SU-DHL-6 (cell line): ENCODE results near the gene RPS14.

ENCODE experiments used
- H2AFZ ChIP-seq: fragments of 200-600 bp; sonication (generic); 2 replicates; pipeline ENCODE4 v1.6.1; 2014; ENCODE audit warnings: low read depth, mild to moderate bottlenecking, moderate library complexity, mixed read lengths, antibody characterized with exemption, low read length; ENCODE audit not compliant: severe bottlenecking
- H3F3A ChIP-seq: fragments of 200-600 bp; shearing (Covaris generic); 2 replicates; pipeline ENCODE4 v1.6.0; 2016; ENCODE audit warnings: antibody characterized with exemption, mild to moderate bottlenecking; ENCODE audit not compliant: insufficient read depth
- H3K27ac ChIP-seq: fragments of 200-600 bp; sonication (generic); 2 replicates; pipeline ENCODE4 v1.5.1; 2016; ENCODE audit warnings: low read depth, mild to moderate bottlenecking, low read length, moderate library complexity, mixed read lengths
- H3K27me3 ChIP-seq: fragments of 200-600 bp; sonication (generic), shearing (Covaris generic); 2 replicates; pipeline ENCODE4 v1.6.0; 2014; ENCODE audit warnings: mild to moderate bottlenecking, low read length
- H3K36me3 ChIP-seq: fragments of 200-600 bp; sonication (generic); 2 replicates; pipeline ENCODE4 v1.6.1; 2014; ENCODE audit warnings: mild to moderate bottlenecking, low read length, mixed read lengths
- H3K4me2 ChIP-seq: fragments of 300-600, 200-600 bp; shearing (Covaris generic), sonication (generic); 2 replicates; pipeline ENCODE4 v1.6.0; 2014; ENCODE audit warnings: low read length, low read depth, mild to moderate bottlenecking; ENCODE audit not compliant: poor library complexity, severe bottlenecking
- H3K4me3 ChIP-seq: fragments of 200-600 bp; sonication (generic); 2 replicates; pipeline ENCODE4 v1.5.1; 2014; ENCODE audit warnings: antibody characterized with exemption, low read length, mild to moderate bottlenecking, mixed read lengths; ENCODE audit not compliant: insufficient read depth, poor library complexity, severe bottlenecking
- H3K79me2 ChIP-seq: fragments of 200-600 bp; sonication (generic); 2 replicates; pipeline ENCODE4 v1.6.1; 2014; ENCODE audit warnings: mild to moderate bottlenecking, low read length, moderate library complexity; ENCODE audit not compliant: insufficient read depth
- H3K9ac ChIP-seq: fragments of 200-600 bp; sonication (generic); 2 replicates; pipeline ENCODE4 v1.7.0; 2014; ENCODE audit warnings: mild to moderate bottlenecking, low read length
- H3K9me2 ChIP-seq: fragments of 200-600 bp; sonication (generic); replicated peaks from 2 replicates; pipeline ENCODE4 v1.6.1; 2014; ENCODE audit warnings: low read length; ENCODE audit not compliant: insufficient read depth
- H3K9me3 ChIP-seq: fragments of 200-600 bp; sonication (generic); 2 replicates; pipeline ENCODE4 v1.6.1; 2014; ENCODE audit warnings: low read length, mixed read lengths; ENCODE audit not compliant: insufficient read depth
- H4K20me1 ChIP-seq: fragments of 200-600 bp; sonication (generic); 2 replicates; pipeline ENCODE4 v1.6.1; 2014; ENCODE audit warnings: low read depth, mild to moderate bottlenecking, antibody characterized with exemption, low read length, moderate library complexity, mixed read lengths
- EZH2phosphoT487 ChIP-seq: fragments of 200-600 bp; sonication (generic), shearing (Covaris generic); conservative IDR thresholded peaks from 2 replicates; pipeline ENCODE4 v1.6.1; 2018; ENCODE audit warnings: mild to moderate bottlenecking, antibody characterized with exemption, low read length, moderate library complexity, mixed read lengths
- TF ChIP-seq, protein P1 (sequence below): fragments of 200-600 bp; sonication (generic); IDR thresholded peaks from one replicate; pipeline ENCODE4 v1.5.1; 2017; ENCODE audit warnings: antibody characterized with exemption, mild to moderate bottlenecking, low read length, moderate library complexity; ENCODE audit not compliant: insufficient read depth, poor library complexity, severe bottlenecking

RPS14 gene

DNA sequence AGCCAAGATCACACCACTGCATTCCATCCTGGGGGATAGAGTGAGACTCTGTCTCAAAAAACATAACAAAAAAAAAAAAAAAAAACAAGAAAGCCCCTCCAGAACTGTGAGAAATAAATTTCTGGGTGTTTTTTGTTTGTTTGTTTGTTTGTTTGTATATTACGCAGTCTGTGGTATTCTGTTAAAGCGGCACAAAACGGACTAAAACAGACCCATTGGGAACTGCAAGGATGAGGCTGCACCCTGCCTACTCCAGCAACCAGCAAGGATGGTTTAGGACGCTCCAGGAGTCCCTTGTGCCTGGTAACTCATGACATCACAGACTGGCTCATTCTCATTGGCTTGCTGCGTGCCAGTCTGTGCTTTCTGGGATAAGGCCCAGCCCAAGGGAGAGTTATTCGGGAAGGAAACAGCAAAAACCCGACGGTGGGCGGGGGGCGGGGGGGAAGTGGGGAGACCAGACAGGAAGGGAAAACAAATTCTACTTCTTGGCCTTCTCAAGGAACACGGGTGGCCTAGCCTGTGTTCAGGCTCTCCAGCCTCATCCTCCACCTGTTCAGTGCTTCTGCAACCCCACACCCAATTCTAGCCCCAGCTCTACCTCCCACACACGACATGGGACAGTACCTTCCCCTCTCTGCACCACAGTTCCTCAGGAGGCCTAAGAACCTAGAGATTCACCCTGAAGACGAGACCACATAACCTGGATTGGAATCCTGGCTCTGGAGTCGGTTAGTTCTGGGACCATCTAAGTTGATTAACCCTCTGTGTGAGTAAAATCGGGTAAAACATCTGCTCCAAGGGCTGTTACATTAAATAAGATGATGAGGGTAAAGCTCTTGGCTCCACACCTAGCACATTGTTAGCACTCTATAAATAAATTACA lies 39.7 kb downstream of the RPS14 start:
- Histone ChIP-seq H3K27me3 (no peaks in the 10 kb centered on the region), H3F3A (peaks cover 64% of the 10 kb centered on the region), H3K4me3 (peak overlapping the region; percentile 98), H4K20me1 (peaks cover 8% of the 10 kb centered on the region; the same call in 1 of the 2 replicates), H2AFZ (no peak overlapping the region), H3K4me2 (peak overlapping the region; percentile 96), H3K36me3 (peaks cover 7% of the 10 kb centered on the region; the same call in 1 of the 2 replicates), H3K79me2 (peaks cover 50% of the 10 kb centered on the region), H3K9ac (peak overlapping the region; percentile 98), H3K9me3 (no peaks in the 10 kb centered on the region), H3K27ac (peak overlapping the region; percentile 97), H3K9me2 (no peaks in the 10 kb centered on the region)
- TF ChIP-seq EZH2phosphoT487, result no peak
- TF ChIP-seq, protein P1, sequence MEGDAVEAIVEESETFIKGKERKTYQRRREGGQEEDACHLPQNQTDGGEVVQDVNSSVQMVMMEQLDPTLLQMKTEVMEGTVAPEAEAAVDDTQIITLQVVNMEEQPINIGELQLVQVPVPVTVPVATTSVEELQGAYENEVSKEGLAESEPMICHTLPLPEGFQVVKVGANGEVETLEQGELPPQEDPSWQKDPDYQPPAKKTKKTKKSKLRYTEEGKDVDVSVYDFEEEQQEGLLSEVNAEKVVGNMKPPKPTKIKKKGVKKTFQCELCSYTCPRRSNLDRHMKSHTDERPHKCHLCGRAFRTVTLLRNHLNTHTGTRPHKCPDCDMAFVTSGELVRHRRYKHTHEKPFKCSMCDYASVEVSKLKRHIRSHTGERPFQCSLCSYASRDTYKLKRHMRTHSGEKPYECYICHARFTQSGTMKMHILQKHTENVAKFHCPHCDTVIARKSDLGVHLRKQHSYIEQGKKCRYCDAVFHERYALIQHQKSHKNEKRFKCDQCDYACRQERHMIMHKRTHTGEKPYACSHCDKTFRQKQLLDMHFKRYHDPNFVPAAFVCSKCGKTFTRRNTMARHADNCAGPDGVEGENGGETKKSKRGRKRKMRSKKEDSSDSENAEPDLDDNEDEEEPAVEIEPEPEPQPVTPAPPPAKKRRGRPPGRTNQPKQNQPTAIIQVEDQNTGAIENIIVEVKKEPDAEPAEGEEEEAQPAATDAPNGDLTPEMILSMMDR, result no peak

DNA sequence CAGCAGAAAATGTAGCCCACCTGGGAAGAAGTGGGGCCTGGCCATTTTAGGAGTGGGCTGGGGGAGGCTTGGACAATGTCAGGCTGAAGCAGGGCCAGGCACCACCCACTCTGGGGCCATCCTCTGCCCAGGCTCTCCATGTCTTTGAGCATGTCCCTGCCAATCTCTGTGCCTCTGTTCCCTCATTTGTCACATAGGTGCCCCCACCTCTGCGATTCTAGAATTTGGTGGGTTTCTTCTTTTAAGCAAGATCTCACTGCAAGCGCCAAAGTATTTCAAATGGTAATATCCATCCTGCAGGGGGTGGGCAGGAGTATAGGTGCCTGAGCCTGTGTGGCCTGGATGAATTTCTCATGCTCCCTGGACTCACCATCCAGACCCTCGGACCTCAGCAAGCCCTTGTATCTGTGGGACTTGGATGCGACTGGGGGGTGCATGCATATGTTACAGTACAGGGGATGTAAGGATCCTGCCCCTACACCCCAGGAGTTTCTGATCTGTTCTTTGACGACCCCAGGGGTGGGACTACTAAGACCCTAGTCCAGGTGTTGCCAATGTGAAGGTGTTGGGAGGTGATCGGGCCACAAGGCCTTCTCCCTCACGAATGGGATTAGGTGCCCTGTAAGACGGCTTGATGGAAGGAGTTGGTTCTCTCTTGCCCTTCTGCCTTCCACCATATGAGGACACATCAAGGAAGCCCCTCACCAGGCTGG lies 41.2 kb downstream of the RPS14 start:
- Histone ChIP-seq H3K36me3 (peaks cover 12% of the 10 kb centered on the region), H3K27ac (peak overlapping the region; percentile 97), H3K4me2 (peak overlapping the region; percentile 96), H3K9ac (peak overlapping the region; percentile 23; the same call in 1 of the 2 replicates), H3K4me3 (peak overlapping the region; percentile 11), H2AFZ (no peak overlapping the region), H3K27me3 (no peaks in the 10 kb centered on the region), H3K9me3 (no peaks in the 10 kb centered on the region), H3K9me2 (no peaks in the 10 kb centered on the region), H3F3A (peaks cover 68% of the 10 kb centered on the region), H4K20me1 (peaks cover 8% of the 10 kb centered on the region; the same call in 1 of the 2 replicates), H3K79me2 (peaks cover 50% of the 10 kb centered on the region)
- TF ChIP-seq EZH2phosphoT487, result no peak
- TF ChIP-seq, protein P1, result no peak

DNA sequence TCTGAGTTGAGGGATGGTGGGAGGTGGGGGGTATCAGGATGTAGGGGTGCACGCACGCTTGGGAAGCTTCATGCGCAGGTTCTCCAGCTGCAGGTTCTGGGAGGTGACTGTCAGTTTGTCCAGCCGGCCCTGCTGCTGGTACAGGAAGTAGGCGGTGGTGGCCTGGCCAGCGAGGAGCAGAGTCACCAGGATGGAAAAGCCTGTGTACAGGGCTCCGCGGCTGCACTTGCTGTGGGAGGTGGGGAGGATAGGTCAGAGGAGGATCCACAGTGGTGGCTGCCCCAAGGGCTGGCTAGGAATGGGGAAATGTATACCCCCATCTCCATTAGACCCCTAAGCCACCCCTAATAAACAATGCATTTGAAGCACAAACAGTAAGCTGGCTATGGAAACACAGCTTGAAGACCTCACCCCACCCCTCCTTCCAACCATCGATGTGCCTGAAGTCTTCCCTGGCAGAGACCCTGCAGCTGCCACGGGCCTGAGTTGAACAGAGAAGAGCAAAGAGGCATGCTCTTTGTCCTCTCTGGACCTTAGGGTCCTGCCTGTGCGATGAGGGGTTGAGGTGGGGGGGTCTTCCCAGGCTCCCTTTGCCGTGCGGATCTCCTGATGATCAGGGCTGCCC lies 42.3 kb downstream of the RPS14 start:
- H3K4me2 ChIP-seq, result peak overlapping the region; percentile 96

More for the DNA sequence above, 42.3 kb downstream of the RPS14 start:
- TF ChIP-seq, protein P1, result no peak
- TF ChIP-seq EZH2phosphoT487, result no peak
- Histone ChIP-seq H3K9me3 (no peaks in the 10 kb centered on the region), H3K9me2 (no peaks in the 10 kb centered on the region), H3K9ac (no peak overlapping the region), H3F3A (peaks cover 71% of the 10 kb centered on the region), H4K20me1 (peaks cover 8% of the 10 kb centered on the region; the same call in 1 of the 2 replicates), H3K27ac (peak overlapping the region; percentile 97), H3K79me2 (peaks cover 46% of the 10 kb centered on the region), H2AFZ (no peak overlapping the region), H3K4me3 (no peak overlapping the region), H3K27me3 (no peaks in the 10 kb centered on the region), H3K36me3 (peaks cover 12% of the 10 kb centered on the region)
